HEK293T (cell line): ENCODE measurements around the gene UBE2C.

Source experiments
- BHLHE40 ChIP-seq: fragments of 450-650 bp; IDR thresholded peaks from 2 replicates; pipeline ENCODE4 v1.6.1; 2016; ENCODE audit warnings: mild to moderate bottlenecking, moderate library complexity, borderline replicate concordance
- FOXA1 ChIP-seq: fragments of 450-650 bp; IDR thresholded peaks from 2 replicates; pipeline ENCODE4 v1.6.1; 2016; ENCODE audit warnings: mild to moderate bottlenecking
- FOXK2 ChIP-seq: fragments of 450-650 bp; IDR thresholded peaks from 2 replicates; pipeline ENCODE4 v1.6.1; 2016; ENCODE audit warnings: mild to moderate bottlenecking
- FOXM1 ChIP-seq: fragments of 450-650 bp; IDR thresholded peaks from 2 replicates; pipeline ENCODE4 v1.6.1; 2017; ENCODE audit warnings: mild to moderate bottlenecking, borderline replicate concordance
- L3MBTL2 ChIP-seq: fragments of 450-650 bp; conservative IDR thresholded peaks from 2 replicates; pipeline ENCODE4 v1.6.1; 2016; ENCODE audit warnings: mild to moderate bottlenecking
- NFRKB ChIP-seq: fragments of 450-650 bp; IDR thresholded peaks from 2 replicates; pipeline ENCODE4 v1.6.1; 2016; ENCODE audit warnings: mild to moderate bottlenecking, moderate library complexity
- SP1 ChIP-seq: fragments of 450-650 bp; IDR thresholded peaks from 2 replicates; pipeline ENCODE4 v1.6.1; 2017

GRCh38 chr20:45843506-45843905, 31.1 kb downstream of the UBE2C start:
- no peak for TF ChIP-seq FOXM1
- TF ChIP-seq FOXK2: no peak
- TF ChIP-seq BHLHE40: no peak
- TF ChIP-seq L3MBTL2: no peak
- no peak for TF ChIP-seq SP1
- no peak for TF ChIP-seq NFRKB
- TF ChIP-seq FOXA1: no peak
